SU-DHL-6 (cell line): ENCODE measurements around the gene PHTF1.

Experiments
- H2AFZ ChIP-seq: fragments of 200-600 bp; sonication (generic); 2 replicates; pipeline ENCODE4 v1.6.1; 2014; ENCODE audit warnings: low read depth, mild to moderate bottlenecking, moderate library complexity, mixed read lengths, antibody characterized with exemption, low read length; ENCODE audit not compliant: severe bottlenecking
- H3F3A ChIP-seq: fragments of 200-600 bp; shearing (Covaris generic); 2 replicates; pipeline ENCODE4 v1.6.0; 2016; ENCODE audit warnings: antibody characterized with exemption, mild to moderate bottlenecking; ENCODE audit not compliant: insufficient read depth
- H3K27ac ChIP-seq: fragments of 200-600 bp; sonication (generic); 2 replicates; pipeline ENCODE4 v1.5.1; 2016; ENCODE audit warnings: low read depth, mild to moderate bottlenecking, low read length, moderate library complexity, mixed read lengths
- H3K27me3 ChIP-seq: fragments of 200-600 bp; sonication (generic), shearing (Covaris generic); 2 replicates; pipeline ENCODE4 v1.6.0; 2014; ENCODE audit warnings: mild to moderate bottlenecking, low read length
- H3K36me3 ChIP-seq: fragments of 200-600 bp; sonication (generic); 2 replicates; pipeline ENCODE4 v1.6.1; 2014; ENCODE audit warnings: mild to moderate bottlenecking, low read length, mixed read lengths
- H3K4me2 ChIP-seq: fragments of 300-600, 200-600 bp; shearing (Covaris generic), sonication (generic); 2 replicates; pipeline ENCODE4 v1.6.0; 2014; ENCODE audit warnings: low read length, low read depth, mild to moderate bottlenecking; ENCODE audit not compliant: poor library complexity, severe bottlenecking
- H3K4me3 ChIP-seq: fragments of 200-600 bp; sonication (generic); 2 replicates; pipeline ENCODE4 v1.5.1; 2014; ENCODE audit warnings: antibody characterized with exemption, low read length, mild to moderate bottlenecking, mixed read lengths; ENCODE audit not compliant: insufficient read depth, poor library complexity, severe bottlenecking
- H3K79me2 ChIP-seq: fragments of 200-600 bp; sonication (generic); 2 replicates; pipeline ENCODE4 v1.6.1; 2014; ENCODE audit warnings: mild to moderate bottlenecking, low read length, moderate library complexity; ENCODE audit not compliant: insufficient read depth
- H3K9ac ChIP-seq: fragments of 200-600 bp; sonication (generic); 2 replicates; pipeline ENCODE4 v1.7.0; 2014; ENCODE audit warnings: mild to moderate bottlenecking, low read length
- H3K9me2 ChIP-seq: fragments of 200-600 bp; sonication (generic); replicated peaks from 2 replicates; pipeline ENCODE4 v1.6.1; 2014; ENCODE audit warnings: low read length; ENCODE audit not compliant: insufficient read depth
- H3K9me3 ChIP-seq: fragments of 200-600 bp; sonication (generic); 2 replicates; pipeline ENCODE4 v1.6.1; 2014; ENCODE audit warnings: low read length, mixed read lengths; ENCODE audit not compliant: insufficient read depth
- H4K20me1 ChIP-seq: fragments of 200-600 bp; sonication (generic); 2 replicates; pipeline ENCODE4 v1.6.1; 2014; ENCODE audit warnings: low read depth, mild to moderate bottlenecking, antibody characterized with exemption, low read length, moderate library complexity, mixed read lengths
- EZH2phosphoT487 ChIP-seq: fragments of 200-600 bp; sonication (generic), shearing (Covaris generic); conservative IDR thresholded peaks from 2 replicates; pipeline ENCODE4 v1.6.1; 2018; ENCODE audit warnings: mild to moderate bottlenecking, antibody characterized with exemption, low read length, moderate library complexity, mixed read lengths
- TF ChIP-seq, protein P1 (sequence below): fragments of 200-600 bp; sonication (generic); IDR thresholded peaks from one replicate; pipeline ENCODE4 v1.5.1; 2017; ENCODE audit warnings: antibody characterized with exemption, mild to moderate bottlenecking, low read length, moderate library complexity; ENCODE audit not compliant: insufficient read depth, poor library complexity, severe bottlenecking

The PHTF1 gene

DNA sequence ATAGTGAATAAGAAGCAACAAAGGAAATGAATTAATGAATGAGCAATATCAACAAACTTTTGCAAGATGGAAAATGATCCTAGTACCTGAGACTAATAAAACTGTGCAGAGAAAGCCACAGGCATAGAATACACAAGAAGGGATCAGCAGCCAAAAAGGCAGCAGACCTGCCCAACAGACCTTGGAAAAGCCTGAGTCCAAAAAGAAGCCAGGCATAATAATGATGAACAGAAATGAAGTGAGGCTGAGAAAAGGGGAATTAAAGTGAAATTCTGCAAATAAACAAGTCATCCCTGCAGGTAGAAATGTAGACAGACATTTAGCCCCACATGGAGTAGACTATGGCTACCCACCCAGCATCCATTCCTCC lies 10.3 kb upstream of the PHTF1 start:
- H3K4me2 ChIP-seq = no peak overlapping the region
- peaks cover 39% of the 10 kb centered on the region for H3K36me3 ChIP-seq
- TF ChIP-seq EZH2phosphoT487 = no peak
- TF ChIP-seq, protein P1, sequence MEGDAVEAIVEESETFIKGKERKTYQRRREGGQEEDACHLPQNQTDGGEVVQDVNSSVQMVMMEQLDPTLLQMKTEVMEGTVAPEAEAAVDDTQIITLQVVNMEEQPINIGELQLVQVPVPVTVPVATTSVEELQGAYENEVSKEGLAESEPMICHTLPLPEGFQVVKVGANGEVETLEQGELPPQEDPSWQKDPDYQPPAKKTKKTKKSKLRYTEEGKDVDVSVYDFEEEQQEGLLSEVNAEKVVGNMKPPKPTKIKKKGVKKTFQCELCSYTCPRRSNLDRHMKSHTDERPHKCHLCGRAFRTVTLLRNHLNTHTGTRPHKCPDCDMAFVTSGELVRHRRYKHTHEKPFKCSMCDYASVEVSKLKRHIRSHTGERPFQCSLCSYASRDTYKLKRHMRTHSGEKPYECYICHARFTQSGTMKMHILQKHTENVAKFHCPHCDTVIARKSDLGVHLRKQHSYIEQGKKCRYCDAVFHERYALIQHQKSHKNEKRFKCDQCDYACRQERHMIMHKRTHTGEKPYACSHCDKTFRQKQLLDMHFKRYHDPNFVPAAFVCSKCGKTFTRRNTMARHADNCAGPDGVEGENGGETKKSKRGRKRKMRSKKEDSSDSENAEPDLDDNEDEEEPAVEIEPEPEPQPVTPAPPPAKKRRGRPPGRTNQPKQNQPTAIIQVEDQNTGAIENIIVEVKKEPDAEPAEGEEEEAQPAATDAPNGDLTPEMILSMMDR = no peak

GRCh38 chr1:113768916-113769600 lies 9.8 kb upstream of the PHTF1 start:
- H3K9me3 ChIP-seq = no peaks in the 10 kb centered on the region
- no peaks in the 10 kb centered on the region for H4K20me1 ChIP-seq
- TF ChIP-seq EZH2phosphoT487 = no peak
- TF ChIP-seq, protein P1 = no peak
- no peaks in the 10 kb centered on the region for H3K9me2 ChIP-seq
- peaks cover 40% of the 10 kb centered on the region for H3K36me3 ChIP-seq
- H3F3A ChIP-seq = 0 out of 2 replicates have a peak, but pooled peaks cover 3% of the 10 kb centered on the region
- H3K27ac ChIP-seq = no peak overlapping the region
- no peak overlapping the region for H3K4me2 ChIP-seq
- H3K27me3 ChIP-seq = no peaks in the 10 kb centered on the region
- H2AFZ ChIP-seq = no peak overlapping the region
- H3K4me3 ChIP-seq = no peak overlapping the region
- no peak overlapping the region for H3K9ac ChIP-seq
- no peaks in the 10 kb centered on the region for H3K79me2 ChIP-seq

More for the DNA sequence above, 10.3 kb upstream of the PHTF1 start:
- no peak overlapping the region for H3K9ac ChIP-seq
- H3K9me2 ChIP-seq = no peaks in the 10 kb centered on the region
- no peaks in the 10 kb centered on the region for H3K27me3 ChIP-seq
- H3K79me2 ChIP-seq = no peaks in the 10 kb centered on the region
- no peak overlapping the region for H2AFZ ChIP-seq
- no peak overlapping the region for H3K4me3 ChIP-seq
- H3F3A ChIP-seq = 0 out of 2 replicates have a peak, but pooled peaks cover 2% of the 10 kb centered on the region
- H3K27ac ChIP-seq = no peak overlapping the region
- H3K9me3 ChIP-seq = no peaks in the 10 kb centered on the region
- H4K20me1 ChIP-seq = no peaks in the 10 kb centered on the region

DNA sequence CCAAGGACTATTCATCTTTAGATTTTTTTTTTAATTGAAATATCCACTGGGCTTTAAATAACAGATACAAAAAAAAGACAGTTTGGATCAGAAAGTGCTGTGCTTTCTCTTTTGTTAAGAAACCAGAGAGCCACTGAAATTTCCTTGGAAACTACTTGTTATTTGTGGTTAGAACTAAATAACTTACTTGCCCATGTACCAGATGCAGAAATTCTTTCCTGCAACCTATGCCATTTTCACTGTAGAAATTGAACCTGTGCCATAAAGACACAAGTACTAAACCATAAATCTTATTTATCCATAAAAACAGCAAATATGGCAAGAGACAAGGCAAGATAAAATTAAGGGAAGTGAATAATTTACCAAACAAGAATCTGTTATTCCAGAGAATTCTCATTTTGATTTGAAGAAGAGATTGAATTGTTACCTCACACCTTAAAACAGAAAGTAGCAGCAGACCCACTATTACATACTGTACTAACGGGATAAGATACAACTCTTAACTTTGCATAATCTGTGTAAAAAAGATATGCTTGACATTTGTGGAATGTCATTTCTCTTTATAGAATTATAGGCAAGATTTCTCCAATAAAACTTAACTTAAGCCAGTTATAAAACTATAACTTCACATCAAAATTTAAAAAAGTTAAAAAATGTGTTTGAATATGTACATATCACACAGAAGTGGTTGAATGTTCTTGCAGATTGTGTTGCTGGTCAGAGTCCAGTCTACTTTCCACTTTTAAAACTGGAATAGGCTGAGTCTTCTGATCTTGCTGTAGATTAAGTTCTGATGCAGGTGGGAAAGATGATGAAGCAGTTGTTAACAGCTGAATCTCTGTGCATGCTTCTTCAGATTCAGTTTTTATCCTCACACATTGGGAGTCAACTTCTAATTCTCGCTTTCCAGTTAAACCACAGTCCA lies 6.3 kb upstream of the PHTF1 start:
- Histone ChIP-seq H3K9me2 (no peaks in the 10 kb centered on the region), H3F3A (peaks cover 30% of the 10 kb centered on the region), H3K9me3 (no peaks in the 10 kb centered on the region), H3K27ac (no peak overlapping the region), H4K20me1 (no peaks in the 10 kb centered on the region), H3K4me2 (no peak overlapping the region), H3K79me2 (no peaks in the 10 kb centered on the region), H2AFZ (no peak overlapping the region), H3K4me3 (no peak overlapping the region), H3K9ac (no peak overlapping the region), H3K36me3 (peaks cover 34% of the 10 kb centered on the region), H3K27me3 (no peaks in the 10 kb centered on the region)
- TF ChIP-seq EZH2phosphoT487 = no peak
